Central memory CD8-positive, alpha-beta T cell (primary cell): Measurements from ENCODE around the gene ST6GALNAC1.

ENCODE experiments used
- ATAC-seq: fragments of 150-1000 bp; cut with Tn5 transposase; replicated peaks from 2 replicates; pipeline ENCODE4 v1.10.0; 2022; ENCODE audit warnings: mild to moderate bottlenecking, moderate FRiP score, moderate number of reproducible peaks; ENCODE audit not compliant: poor library complexity, severe bottlenecking; ENCODE audit errors: extremely low read depth
- DNase-seq, 2 donors: peaks; one replicate each; pipeline ENCODE4 v3.0.0; 2021; ENCODE audit warnings: low spot score in 2 of 2
- H3K27ac Mint-ChIP-seq: one replicate; pipeline ENCODE4 v1.8.0; 2022; ENCODE audit warnings: low read depth, mild to moderate bottlenecking, moderate library complexity, mixed read lengths
- H3K27me3 Mint-ChIP-seq: one replicate; pipeline ENCODE4 v1.8.0; 2022; ENCODE audit warnings: mixed read lengths
- H3K36me3 Mint-ChIP-seq: one replicate; pipeline ENCODE4 v1.8.0; 2022; ENCODE audit warnings: mild to moderate bottlenecking, moderate library complexity, mixed read lengths; ENCODE audit not compliant: insufficient read depth
- H3K4me1 Mint-ChIP-seq: one replicate; pipeline ENCODE4 v1.8.0; 2022; ENCODE audit warnings: mixed read lengths
- H3K4me3 Mint-ChIP-seq: one replicate; pipeline ENCODE4 v1.8.0; 2022; ENCODE audit warnings: mild to moderate bottlenecking, moderate library complexity, mixed read lengths
- H3K9me3 Mint-ChIP-seq: one replicate; pipeline ENCODE4 v1.8.0; 2022; ENCODE audit warnings: mixed read lengths

Gene ST6GALNAC1

GRCh38 chr17:76672270-76672851 lies 28.8 kb upstream of the ST6GALNAC1 start:
- ATAC-seq (no peak), DNase-seq (no peak)
- Mint-ChIP-seq H3K27me3 (peaks cover 10% of the 10 kb centered on the region), H3K4me3 (peak overlapping the region; percentile 87), H3K9me3 (no peaks in the 10 kb centered on the region), H3K36me3 (peaks cover 5% of the 10 kb centered on the region), H3K27ac (peak overlapping the region; percentile 90), H3K4me1 (peaks cover 26% of the 10 kb centered on the region)

DNA sequence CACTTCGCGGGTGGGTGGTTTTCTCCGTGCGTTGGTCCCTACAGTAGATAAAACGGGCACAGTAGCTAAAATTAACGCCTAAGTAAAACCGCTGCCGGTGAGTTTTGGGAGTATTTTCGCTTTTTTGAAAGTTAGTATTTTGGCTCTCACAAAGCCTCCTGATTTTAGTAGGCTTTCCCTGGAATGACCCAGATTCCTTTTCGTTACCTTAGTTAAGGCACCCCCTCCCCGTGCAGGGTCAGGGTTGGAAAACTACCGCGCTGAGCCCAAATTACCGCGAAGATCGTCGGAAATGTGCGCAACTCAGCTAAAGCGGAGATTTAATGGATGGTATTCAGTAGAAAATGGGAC lies 28.3 kb upstream of the ST6GALNAC1 start:
- H3K27me3 Mint-ChIP-seq, result peaks cover 15% of the 10 kb centered on the region
- peak overlapping the region; percentile 90 for H3K27ac Mint-ChIP-seq
- ATAC-seq (no peak), DNase-seq (no peak)
- no peaks in the 10 kb centered on the region for H3K9me3 Mint-ChIP-seq
- peaks cover 5% of the 10 kb centered on the region for H3K36me3 Mint-ChIP-seq
- peak overlapping the region; percentile 87 for H3K4me3 Mint-ChIP-seq
- peaks cover 26% of the 10 kb centered on the region for H3K4me1 Mint-ChIP-seq

- peaks cover 17% of the 10 kb centered on the region for H3K27me3 Mint-ChIP-seq
- peaks cover 26% of the 10 kb centered on the region for H3K4me1 Mint-ChIP-seq
- no peaks in the 10 kb centered on the region for H3K9me3 Mint-ChIP-seq
- peaks cover 5% of the 10 kb centered on the region for H3K36me3 Mint-ChIP-seq
- peak overlapping the region; percentile 87 for H3K4me3 Mint-ChIP-seq
- DNase-seq (peak; percentile 95 to 98), ATAC-seq (peak; percentile 100)
- H3K27ac Mint-ChIP-seq, result peak overlapping the region; percentile 90
Measured at GRCh38 chr17:76671123-76671911, 27.8 kb upstream of the ST6GALNAC1 start.

GRCh38 chr17:76670718-76671122 lies 27.2 kb upstream of the ST6GALNAC1 start:
- ATAC-seq (no peak), DNase-seq (no peak)
- Mint-ChIP-seq H3K4me1 (peaks cover 26% of the 10 kb centered on the region), H3K36me3 (peaks cover 5% of the 10 kb centered on the region), H3K27me3 (peaks cover 17% of the 10 kb centered on the region), H3K9me3 (no peaks in the 10 kb centered on the region), H3K4me3 (peak overlapping the region; percentile 87), H3K27ac (peak overlapping the region; percentile 90)

DNA sequence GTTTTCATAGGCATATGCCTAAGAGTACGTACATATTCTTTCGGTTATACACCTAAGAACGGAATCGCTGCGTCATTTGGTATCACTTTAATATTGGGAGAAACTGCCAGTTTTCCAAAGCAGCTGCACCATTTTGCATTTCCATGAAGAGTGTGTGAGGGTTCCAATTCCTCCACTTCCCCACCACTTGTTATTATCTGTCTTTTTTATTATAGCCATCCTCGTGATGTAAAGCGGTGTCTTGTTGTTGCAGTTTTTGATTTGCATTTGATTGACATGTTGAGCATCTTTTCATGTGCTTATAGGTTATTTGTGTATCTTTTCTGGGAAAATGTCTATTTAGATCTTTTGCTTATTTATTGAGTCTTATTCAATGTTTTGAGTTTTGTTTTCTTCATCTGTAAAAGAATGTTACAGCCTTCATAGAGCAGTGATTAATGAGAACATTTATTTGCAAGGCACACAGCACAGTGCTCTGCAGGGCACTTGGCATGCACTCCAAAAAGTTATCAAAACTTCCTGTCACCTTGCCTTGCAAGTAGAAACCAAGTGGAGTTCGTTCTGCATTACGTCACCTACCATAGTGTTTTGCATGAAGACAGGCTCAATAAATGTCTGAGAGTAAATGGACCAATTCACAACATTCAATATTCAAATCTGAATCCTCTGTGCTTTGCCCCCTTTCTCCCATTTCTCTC lies 26.6 kb upstream of the ST6GALNAC1 start:
- no peak for ATAC-seq
- H3K4me3 Mint-ChIP-seq, result peak overlapping the region; percentile 87
- peaks cover 26% of the 10 kb centered on the region for H3K4me1 Mint-ChIP-seq
- peaks cover 17% of the 10 kb centered on the region for H3K27me3 Mint-ChIP-seq
- no peaks in the 10 kb centered on the region for H3K9me3 Mint-ChIP-seq
- no peak for DNase-seq
- H3K36me3 Mint-ChIP-seq, result peaks cover 5% of the 10 kb centered on the region
- peak overlapping the region; percentile 90 for H3K27ac Mint-ChIP-seq

- ATAC-seq (no peak), DNase-seq (no peak)
- Mint-ChIP-seq H3K9me3 (no peaks in the 10 kb centered on the region), H3K27me3 (peaks cover 17% of the 10 kb centered on the region), H3K4me1 (peaks cover 26% of the 10 kb centered on the region), H3K4me3 (no peak overlapping the region), H3K36me3 (peaks cover 5% of the 10 kb centered on the region), H3K27ac (no peak overlapping the region)
Measured at GRCh38 chr17:76667786-76668453, 24.4 kb upstream of the ST6GALNAC1 start.

DNA sequence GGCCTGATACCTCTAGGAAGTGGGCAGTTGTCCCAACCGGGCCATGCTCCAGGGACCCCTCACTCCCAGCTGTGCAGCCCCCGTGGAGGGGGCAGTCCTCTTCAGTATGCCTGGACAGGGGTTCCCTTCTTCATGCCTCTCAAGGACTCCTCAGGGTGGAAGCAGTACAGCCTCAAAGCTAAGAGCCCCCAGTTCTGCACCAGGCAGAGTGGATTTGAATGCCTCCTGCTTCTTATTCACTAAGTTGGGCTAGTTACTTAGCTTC lies 23.9 kb upstream of the ST6GALNAC1 start:
- Mint-ChIP-seq H3K27me3 (peaks cover 17% of the 10 kb centered on the region), H3K9me3 (no peaks in the 10 kb centered on the region), H3K27ac (no peak overlapping the region), H3K4me3 (no peak overlapping the region), H3K36me3 (peaks cover 5% of the 10 kb centered on the region), H3K4me1 (peaks cover 23% of the 10 kb centered on the region)
- no peak for ATAC-seq
- DNase-seq, result no peak

DNA sequence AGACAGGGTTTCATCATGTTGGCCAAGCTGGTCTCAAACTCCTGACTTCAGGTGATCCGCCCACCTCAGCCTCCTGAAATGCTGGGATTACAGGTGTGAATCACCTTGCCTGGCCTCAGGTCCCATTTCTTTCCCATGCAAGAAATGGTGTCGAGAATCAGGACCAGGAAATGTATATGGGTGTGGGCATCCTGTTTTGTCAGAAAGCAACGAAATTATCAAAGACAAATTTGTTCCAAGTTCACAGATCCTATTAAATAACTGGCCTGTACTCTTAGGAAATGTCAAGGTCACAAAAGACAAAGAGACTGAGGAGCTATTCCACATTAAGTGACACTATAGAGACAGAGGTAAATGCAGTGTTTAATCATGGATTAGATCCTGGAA lies 17.1 kb upstream of the ST6GALNAC1 start:
- Mint-ChIP-seq H3K27ac (peak overlapping the region; percentile 90), H3K27me3 (no peaks in the 10 kb centered on the region), H3K9me3 (no peaks in the 10 kb centered on the region), H3K4me3 (peak overlapping the region; percentile 67), H3K4me1 (peaks cover 33% of the 10 kb centered on the region), H3K36me3 (no peaks in the 10 kb centered on the region)
- ATAC-seq (no peak), DNase-seq (no peak)

DNA sequence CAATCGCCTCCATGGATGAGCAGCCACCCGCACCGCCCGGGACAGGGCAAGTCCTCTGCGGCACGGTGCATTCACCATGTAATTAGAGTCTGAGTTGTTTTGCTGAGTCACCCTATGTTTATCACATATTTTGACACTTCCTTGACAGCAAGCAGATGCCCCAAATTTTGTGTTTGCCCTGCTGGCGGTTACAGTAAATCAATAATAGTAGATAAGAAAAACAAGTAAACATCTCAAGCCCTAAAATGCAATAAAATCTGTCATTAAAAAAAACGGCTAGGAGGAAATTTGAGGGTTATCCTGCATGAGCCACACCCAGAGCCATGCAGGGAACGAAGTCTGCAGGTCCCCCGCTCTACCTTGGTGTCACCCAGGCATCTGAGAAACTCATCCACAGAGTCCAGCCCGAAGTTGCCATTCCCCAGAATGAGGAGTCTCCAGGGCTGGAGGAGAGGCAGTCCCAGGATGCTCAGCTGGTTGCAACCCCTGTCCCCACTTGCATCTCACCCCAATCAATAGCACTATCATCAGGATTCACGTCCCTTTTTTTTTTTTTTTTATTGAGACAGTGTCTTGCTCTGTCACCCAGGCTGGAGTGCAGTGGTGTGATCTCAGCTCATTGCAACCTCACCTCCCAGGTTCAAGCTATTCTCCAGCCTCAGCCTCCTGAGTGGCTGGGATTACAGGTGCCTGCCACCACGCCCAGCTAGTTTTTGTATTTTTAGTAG lies 16.5 kb upstream of the ST6GALNAC1 start:
- Mint-ChIP-seq H3K27me3 (no peaks in the 10 kb centered on the region), H3K4me1 (peaks cover 33% of the 10 kb centered on the region), H3K27ac (peak overlapping the region; percentile 90), H3K36me3 (no peaks in the 10 kb centered on the region), H3K9me3 (no peaks in the 10 kb centered on the region), H3K4me3 (peak overlapping the region; percentile 67)
- ATAC-seq (peak; percentile 92), DNase-seq (peak in 1 of 2 donors; percentile 20)

DNA sequence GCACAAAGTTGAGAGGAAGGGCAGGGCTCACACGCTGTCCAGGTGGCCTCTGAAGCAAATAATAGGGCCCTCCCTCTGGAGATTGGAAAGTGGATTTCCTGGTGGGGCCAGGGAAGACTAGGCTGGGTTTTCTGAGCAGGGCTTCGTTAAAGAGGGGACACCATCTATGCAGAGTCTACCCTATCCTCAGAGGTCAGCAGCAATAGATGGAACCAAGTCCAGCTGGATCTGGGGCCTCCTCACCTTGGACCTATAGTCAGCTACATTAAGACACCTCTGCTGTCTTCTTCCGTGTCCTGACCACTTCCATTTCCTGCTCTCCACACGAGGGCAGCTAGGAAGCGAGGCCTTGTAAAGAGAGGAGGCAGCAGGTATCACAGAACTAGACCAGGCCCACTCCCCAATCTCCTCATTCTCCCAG lies 14.7 kb upstream of the ST6GALNAC1 start:
- H3K27ac Mint-ChIP-seq, result peak overlapping the region; percentile 89
- H3K4me3 Mint-ChIP-seq, result peak overlapping the region; percentile 55
- H3K27me3 Mint-ChIP-seq, result no peaks in the 10 kb centered on the region
- no peak for DNase-seq
- H3K9me3 Mint-ChIP-seq, result no peaks in the 10 kb centered on the region
- no peak for ATAC-seq
- H3K4me1 Mint-ChIP-seq, result peaks cover 33% of the 10 kb centered on the region
- no peaks in the 10 kb centered on the region for H3K36me3 Mint-ChIP-seq

DNA sequence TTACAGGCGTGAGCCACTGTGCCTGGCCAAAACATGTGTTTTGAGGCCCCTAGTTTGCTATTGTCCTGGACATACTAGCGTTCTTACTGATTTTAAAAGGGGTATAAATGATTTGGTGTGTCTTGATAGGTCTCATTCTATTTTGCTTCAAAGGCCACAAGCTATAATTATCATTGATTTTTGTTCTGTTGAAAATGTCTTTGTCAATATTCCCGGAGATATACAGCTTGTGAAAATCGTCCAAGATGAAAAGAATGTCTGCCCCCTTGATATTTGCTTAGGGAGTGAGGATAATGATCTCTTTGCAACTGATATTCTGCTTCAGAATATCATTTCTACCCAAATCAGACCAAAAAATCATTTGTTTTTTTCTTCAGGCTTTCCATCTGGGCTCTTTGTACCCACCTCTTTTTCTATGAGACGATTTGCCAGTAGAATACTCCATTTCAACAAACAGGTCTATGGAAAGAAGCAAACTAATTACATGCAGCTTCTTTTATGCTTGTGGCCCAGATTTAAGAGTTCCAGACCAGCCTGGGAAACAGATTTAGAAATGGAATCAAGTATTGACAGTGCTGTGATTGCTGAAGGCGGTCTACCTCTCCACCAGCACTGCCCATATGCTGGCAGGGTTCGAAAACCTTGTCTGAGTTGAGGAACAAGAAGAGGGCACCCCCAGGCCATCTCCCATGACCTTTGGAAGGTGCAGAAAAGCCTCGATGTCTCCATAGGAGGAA lies 14.1 kb upstream of the ST6GALNAC1 start:
- DNase-seq (no peak), ATAC-seq (no peak)
- H3K4me3 Mint-ChIP-seq, result no peak overlapping the region
- H3K27ac Mint-ChIP-seq, result peak overlapping the region; percentile 89
- no peaks in the 10 kb centered on the region for H3K9me3 Mint-ChIP-seq
- H3K4me1 Mint-ChIP-seq, result peaks cover 33% of the 10 kb centered on the region
- no peaks in the 10 kb centered on the region for H3K27me3 Mint-ChIP-seq
- no peaks in the 10 kb centered on the region for H3K36me3 Mint-ChIP-seq

DNA sequence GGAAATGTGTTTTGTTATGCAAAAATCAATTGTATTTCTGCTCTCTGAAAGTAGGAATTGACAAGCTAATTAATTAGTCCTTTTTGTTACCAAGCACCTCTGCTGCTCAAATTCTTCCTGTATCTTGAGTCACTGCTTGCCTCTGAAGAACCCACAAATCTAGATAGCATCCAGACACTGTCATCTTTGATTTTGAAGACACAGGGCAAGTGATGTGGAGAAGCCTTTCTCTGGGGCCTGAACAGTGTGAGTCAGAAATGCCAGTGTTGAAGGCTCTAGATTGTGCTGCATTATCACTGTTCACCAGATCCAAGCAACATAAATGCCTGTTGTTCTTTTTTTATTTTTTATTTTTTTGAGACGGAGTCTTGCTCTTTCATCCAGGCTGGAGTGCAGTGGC lies 10.9 kb upstream of the ST6GALNAC1 start:
- Mint-ChIP-seq H3K27me3 (peaks cover 20% of the 10 kb centered on the region), H3K9me3 (no peaks in the 10 kb centered on the region), H3K27ac (no peak overlapping the region), H3K4me1 (peaks cover 14% of the 10 kb centered on the region), H3K36me3 (no peaks in the 10 kb centered on the region), H3K4me3 (no peak overlapping the region)
- ATAC-seq (no peak), DNase-seq (no peak)
